ENCODE measurements around the gene SPSB2.

DNA sequence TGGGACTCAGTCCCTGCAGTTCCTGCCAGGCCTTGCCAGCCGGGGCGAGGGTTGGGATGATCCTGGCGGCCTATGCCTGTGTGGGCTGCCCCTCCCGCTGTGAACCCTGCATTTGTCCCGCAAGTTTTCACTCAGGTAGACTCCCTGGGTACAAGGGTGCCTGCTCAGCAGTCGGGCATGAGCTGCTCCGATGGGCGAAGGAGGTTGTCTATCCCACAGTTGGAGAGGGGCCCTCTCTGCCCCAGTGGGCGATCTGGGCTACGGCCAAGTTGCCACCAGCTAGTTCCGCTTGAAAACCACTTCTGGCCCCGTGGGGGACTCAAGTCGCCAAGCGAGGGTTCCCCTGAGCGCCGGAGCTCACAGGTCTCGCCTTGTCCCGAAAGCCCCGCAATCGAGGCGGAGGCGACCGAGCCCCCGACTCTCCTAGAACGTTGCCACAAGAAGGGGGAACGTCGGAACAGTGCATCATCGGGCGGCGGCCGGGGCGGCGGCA, 6.1 kb downstream of the SPSB2 start:
- TF ChIP-seq EZH2 (IDR thresholded peaks at IDR 0.05; ENCODE audit: insufficient read depth, poor library complexity, severe bottlenecking), result no peak
- TF ChIP-seq EZH2phosphoT487 (IDR thresholded peaks at IDR 0.05; ENCODE audit: insufficient read depth, low read depth), result no peak

Measured in GM23248 (cell line).